HCT116 (cell line): Measurements from ENCODE around the gene PRPF6. TPM values are rescaled to one million over a fixed set of nuclear protein-coding genes. Genes with fewer than 3 reads are reported as not detected.

ENCODE experiments used
- ATAC-seq: fragments of 200-7000 bp; cut with Tn5 transposase; 2 replicates; pipeline ENCODE4 v1.9.1; 2020; ENCODE audit warnings: mild to moderate bottlenecking, moderate library complexity
- BruUV-seq: library from RNA; stranded (reverse); fragments of 400-500 nt; replicated peaks from 2 replicates; lab custom pipeline; 2021; lab: Mats Ljungman, UMichigan
- CTCF ChIA-PET: fragments of 300-600 bp; sonication (Branson Sonifier 250); formaldehyde crosslinking; loops from one replicate; lab custom pipeline; 2021; ENCODE audit warnings: antibody characterized with exemption; lab: Charles Lee
- POLR2A ChIA-PET: fragments of 300-600, 350-600 bp; sonication (Branson Sonifier 250); formaldehyde crosslinking; loops from one replicate; lab custom pipeline; 2021; ENCODE audit warnings: antibody characterized with exemption; lab: Charles Lee
- RAD21 ChIA-PET, 2 experiments: fragments of 300-600 bp; sonication (Branson Sonifier 250); formaldehyde crosslinking; loops; one replicate each; lab custom pipeline; 2023; ENCODE audit warnings: low total read pairs in 2 of 2; ENCODE audit not compliant: uncharacterized antibody in 2 of 2, unreplicated experiment in 2 of 2, low non-redundant PET in 1 of 2; lab: Charles Lee
- DNase-seq: peaks from one replicate; pipeline ENCODE4 v3.0.0-alpha.2; 2010; ENCODE audit warnings: low read depth, low spot score
- H2AFZ ChIP-seq: fragments of 200-600 bp; shearing (Covaris generic), sonication (generic); 2 replicates; pipeline ENCODE4 v1.6.1; 2017; ENCODE audit warnings: low read depth, mixed run types, mixed read lengths, antibody characterized with exemption, low read length; ENCODE audit not compliant: poor library complexity, severe bottlenecking
- H3K27ac ChIP-seq: 2 replicates; pipeline ENCODE4 v1.5.1; 2012; ENCODE audit warnings: low read depth, low read length
- H3K27me3 ChIP-seq: fragments of 200-600 bp; sonication (generic); 2 replicates; pipeline ENCODE4 v1.6.1; 2016; ENCODE audit warnings: mixed run types, low read length, mixed read lengths; ENCODE audit not compliant: insufficient read depth
- H3K36me3 ChIP-seq, 2 experiments: fragments of 200-500 bp in 1 of 2; fragments of 200-600 bp in 1 of 2; sonication (Bioruptor generic) in 1 of 2; sonication (generic) in 1 of 2; 2 replicates each; pipeline versions ENCODE4 v1.5.1 to v1.6.1; 2014 to 2016; ENCODE audit warnings: low read length in 2 of 2, inconsistent platforms in 1 of 2, mixed read lengths in 1 of 2, mixed run types in 1 of 2; ENCODE audit not compliant: insufficient read depth in 2 of 2, control insufficient read depth in 1 of 2
- H3K4me1 ChIP-seq, 2 experiments: fragments of 200-600 bp in 1 of 2; sonication (generic) in 1 of 2; 2 replicates each; pipeline versions ENCODE4 v1.5.1 to v1.6.1; 2012 to 2017; ENCODE audit warnings: low read length in 2 of 2, inconsistent platforms in 1 of 2, mild to moderate bottlenecking in 1 of 2, mixed read lengths in 1 of 2, mixed run types in 1 of 2, moderate library complexity in 1 of 2; ENCODE audit not compliant: insufficient read depth in 2 of 2, control insufficient read depth in 1 of 2
- H3K4me2 ChIP-seq: fragments of 200-600 bp; sonication (generic); 2 replicates; pipeline ENCODE4 v1.6.1; 2017; ENCODE audit warnings: mixed run types, low read length, mixed read lengths
- H3K4me3 ChIP-seq, 2 experiments: fragments of 200-600 bp in 1 of 2; sonication (generic) in 1 of 2; replicated peaks in 1 of 2; 2 replicates each; pipeline ENCODE4 v1.5.1; 2011 to 2016; ENCODE audit warnings: low read length in 2 of 2, control low read depth in 1 of 2, low read depth in 1 of 2, mild to moderate bottlenecking in 1 of 2, mixed read lengths in 1 of 2, mixed run types in 1 of 2
- H3K79me2 ChIP-seq: fragments of 200-600 bp; sonication (generic); 2 replicates; pipeline ENCODE4 v1.6.1; 2017; ENCODE audit warnings: mild to moderate bottlenecking, mixed run types, low read length, moderate library complexity, mixed read lengths; ENCODE audit not compliant: insufficient read depth
- H3K9ac ChIP-seq: fragments of 200-600 bp; sonication (generic); 2 replicates; pipeline ENCODE4 v1.6.1; 2016; ENCODE audit warnings: low read length, mixed read lengths
- H3K9me2 ChIP-seq: fragments of 200-600 bp; sonication (generic), shearing (Covaris generic); 2 replicates; pipeline ENCODE4 v1.6.1; 2017; ENCODE audit warnings: mixed run types, mild to moderate bottlenecking, moderate library complexity; ENCODE audit not compliant: insufficient read depth
- H3K9me3 ChIP-seq, 2 experiments: fragments of 200-500 bp in 1 of 2; fragments of 200-600 bp in 1 of 2; sonication (Bioruptor generic) in 1 of 2; sonication (generic) in 1 of 2; 2 replicates each; pipeline ENCODE4 v1.6.1; 2014 to 2017; ENCODE audit warnings: low read length in 2 of 2, mixed read lengths in 2 of 2, inconsistent platforms in 1 of 2, low read depth in 1 of 2, mild to moderate bottlenecking in 1 of 2, mixed run types in 1 of 2, moderate library complexity in 1 of 2; ENCODE audit not compliant: control insufficient read depth in 1 of 2, insufficient read depth in 1 of 2
- H4K20me1 ChIP-seq: fragments of 200-600 bp; sonication (generic), shearing (Covaris generic); 2 replicates; pipeline ENCODE4 v1.6.1; 2017; ENCODE audit warnings: mixed run types, mild to moderate bottlenecking, moderate library complexity; ENCODE audit not compliant: insufficient read depth
- ATF3 ChIP-seq: IDR thresholded peaks from 2 replicates; pipeline ENCODE4 v1.6.1; 2012
- CBX3 ChIP-seq: IDR thresholded peaks from 2 replicates; pipeline ENCODE4 v1.6.1; 2012; ENCODE audit warnings: low read depth
- CEBPB ChIP-seq: IDR thresholded peaks from 2 replicates; pipeline ENCODE4 v1.6.1; 2012; ENCODE audit warnings: low read depth
- CTCF ChIP-seq, 3 experiments: fragments of 200-600 bp in 1 of 3; sonication (generic) in 1 of 3; IDR thresholded peaks in 2 of 3; conservative IDR thresholded peaks in 1 of 3; 2 replicates each; pipeline ENCODE4 v1.5.1; 2012 to 2017; ENCODE audit warnings: low read depth in 2 of 3, low read length in 2 of 3, antibody characterized with exemption in 1 of 3, borderline replicate concordance in 1 of 3, control low read depth in 1 of 3, mild to moderate bottlenecking in 1 of 3, mixed read lengths in 1 of 3, mixed run types in 1 of 3, moderate library complexity in 1 of 3; ENCODE audit not compliant: insufficient read depth in 1 of 3
- EGR1 ChIP-seq: IDR thresholded peaks from 2 replicates; pipeline ENCODE4 v1.6.1; 2012; ENCODE audit warnings: low read depth
- ELF1 ChIP-seq: IDR thresholded peaks from 2 replicates; pipeline ENCODE4 v1.6.1; 2012; ENCODE audit warnings: low read depth, borderline replicate concordance
- EZH2 ChIP-seq: fragments of 200-600 bp; sonication (generic); IDR thresholded peaks from 2 replicates; pipeline ENCODE4 v1.6.1; 2017; ENCODE audit warnings: antibody characterized with exemption, mixed run types
- FOSL1 ChIP-seq: IDR thresholded peaks from 2 replicates; pipeline ENCODE4 v1.6.1; 2012; ENCODE audit warnings: low read depth
- REST ChIP-seq: IDR thresholded peaks from 2 replicates; pipeline ENCODE4 v1.6.1; 2012; ENCODE audit warnings: low read depth
- SP1 ChIP-seq: IDR thresholded peaks from 2 replicates; pipeline ENCODE4 v1.6.1; 2012; ENCODE audit warnings: low read depth
- SRF ChIP-seq: IDR thresholded peaks from 2 replicates; pipeline ENCODE4 v1.6.1; 2012; ENCODE audit warnings: low read depth
- TCF7L2 ChIP-seq: IDR thresholded peaks from 2 replicates; pipeline ENCODE4 v1.7.0; 2011; ENCODE audit warnings: borderline replicate concordance, inconsistent platforms; ENCODE audit not compliant: insufficient read depth, insufficient read length; ENCODE audit errors: extremely low read depth
- YY1 ChIP-seq: IDR thresholded peaks from 2 replicates; pipeline ENCODE4 v1.6.1; 2011; ENCODE audit warnings: low read length, low read depth, moderate library complexity, mild to moderate bottlenecking; ENCODE audit not compliant: insufficient replicate concordance; ENCODE audit errors: extremely low read depth
- ZBTB33 ChIP-seq: IDR thresholded peaks from 2 replicates; pipeline ENCODE4 v1.6.1; 2011; ENCODE audit warnings: mild to moderate bottlenecking, low read length, moderate library complexity; ENCODE audit not compliant: insufficient replicate concordance; ENCODE audit errors: extremely low read depth
- ZFX ChIP-seq: fragments of 450-650 bp; IDR thresholded peaks from 2 replicates; pipeline ENCODE4 v1.6.1; 2017
- intact Hi-C: fragments of 100-400 bp; cut with micrococcal nuclease; formaldehyde crosslinking; loops from 2 replicates; pipeline ENCODE4 v1.10.0; 2022
- total RNA-seq: library from RNA; stranded (reverse); gene quantifications from one replicate; pipeline ENCODE4 v1.2.1, GENCODE V29; 2021; ENCODE audit not compliant: unreplicated experiment

Gene PRPF6
- total RNA-seq, 1 experiment from 2014 or later, result 74.9 TPM

GRCh38 chr20:64035933-64036345, 55.0 kb downstream of the PRPF6 start, which contains the start of gene C20orf204:
C20orf204 (plus strand) TSS chr20:64036182; CDS start chr20:64036324, 142 bp downstream.
- TF ChIP-seq YY1 (no peak), ZFX (no peak), ZBTB33 (no peak), EGR1 (no peak), SRF (no peak), ELF1 (no peak), CEBPB (no peak), FOSL1 (no peak), CBX3 (no peak), TCF7L2 (no peak), CTCF (IDR thresholded peaks at IDR 0.05 in 2 of 3, conservative IDR thresholded peaks at IDR 0.05 in 1 of 3; ENCODE audit: borderline replicate concordance in 1 of 3, insufficient read depth in 1 of 3, low read depth in 2 of 3, low read length in 2 of 3) (no peak), EZH2 (no peak), SP1 (no peak), REST (no peak), ATF3 (no peak)
- no peaks in the 10 kb centered on the region for H3K27me3 ChIP-seq
- H4K20me1 ChIP-seq, result no peaks in the 10 kb centered on the region
- no peak within 1 kb of the TSS for H3K4me3 ChIP-seq
- no peaks in the 10 kb centered on the region for H3K79me2 ChIP-seq
- H3K4me2 ChIP-seq, result no peak within 1 kb of the TSS
- DNase-seq, result no peak
- H3K27ac ChIP-seq, result no peak within 1 kb of the TSS
- peaks cover 0 to under 1% of the 10 kb centered on the region in 2 experiments; a peak in 1 of 4 replicates for H3K36me3 ChIP-seq
- ChIA-PET POLR2A (no interaction called here), RAD21 (no interaction called here), CTCF (no interaction called here)
- intact Hi-C loops, result no loop called here
- no peak within 1 kb of the TSS for H2AFZ ChIP-seq
- H3K4me1 ChIP-seq, result peaks cover 3 to 21% of the 10 kb centered on the region in 2 experiments
- no peak for ATAC-seq
- no peaks in the 10 kb centered on the region for H3K9me2 ChIP-seq
- BruUV-seq, result no TSS peak
- H3K9ac ChIP-seq, result no peak within 1 kb of the TSS
- no peaks in the 10 kb centered on the region for H3K9me3 ChIP-seq
